ENCODE measurements around the gene AIMP1. TPM values are rescaled to one million over a fixed set of nuclear protein-coding genes. Genes with fewer than 3 reads are reported as not detected.

AIMP1 gene
- total and polyA plus RNA-seq, 7 experiments from 2014 or later: 44.2 to 79.0 (median 57.4) TPM

DNA sequence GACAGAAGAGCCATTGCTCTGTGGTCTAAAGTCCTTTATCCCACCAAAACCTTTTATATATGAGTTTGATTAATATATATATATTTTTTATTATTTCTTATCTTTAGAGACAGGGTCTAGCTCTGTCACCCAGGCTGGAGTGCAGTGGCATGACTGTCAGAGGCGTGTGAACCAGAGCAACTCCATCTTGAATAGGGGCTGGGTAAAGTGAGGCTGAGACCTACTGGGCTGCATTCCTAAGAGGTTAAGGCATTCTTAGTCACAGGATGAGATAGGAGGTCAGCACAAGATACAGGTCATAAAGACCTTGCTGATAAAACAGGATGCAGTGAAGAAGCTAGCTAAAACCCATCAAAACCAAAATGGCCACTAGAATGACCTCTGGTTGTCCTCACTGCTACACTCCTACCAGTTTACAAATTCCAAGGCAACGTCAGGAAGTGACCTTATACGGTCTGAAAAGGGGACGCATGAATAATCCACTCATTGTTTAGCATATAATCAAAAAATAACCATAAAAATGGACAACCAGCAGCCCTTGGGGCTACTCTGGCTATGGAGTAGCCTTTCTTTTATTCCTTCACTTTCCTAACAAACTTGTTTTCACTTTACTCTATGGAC is 10.8 kb upstream of the AIMP1 start:
- ChIA-PET POLR2A (no interaction called here), CTCF (no interaction called here)
- Mint-ChIP-seq H3K27me3 (no peaks in the 10 kb centered on the region), H3K4me1 (peaks cover 0 to 55% (median 30%) of the 10 kb centered on the region in 7 donors), H3K36me3 (peaks cover 4 to 41% (median 23%) of the 10 kb centered on the region in 5 donors), H3K27ac (no peak overlapping the region), H3K9me3 (no peaks in the 10 kb centered on the region), H3K4me3 (no peak overlapping the region)
- H3K36me3 ChIP-seq (ENCODE audit: control insufficient read depth in 2 of 3, insufficient read depth in 3 of 3, low read length in 3 of 3): peaks cover 0 to 7% (median 0%) of the 10 kb centered on the region in 3 experiments
- ATAC-seq: no peak
- no peaks in the 10 kb centered on the region for H3K9me3 ChIP-seq (ENCODE audit: control insufficient read depth in 2 of 3, low read length in 3 of 3)
- H3K4me3 ChIP-seq (ENCODE audit: low read length): no peak overlapping the region
- H3K27me3 ChIP-seq (ENCODE audit: control insufficient read depth in 2 of 2, insufficient read depth in 2 of 2, low read length in 2 of 2): no peaks in the 10 kb centered on the region
- intact Hi-C loops (cut with micrococcal nuclease): no loop called here
- no peak for DNase-seq
- H3K4me1 ChIP-seq (ENCODE audit: control insufficient read depth in 2 of 2, insufficient read depth in 2 of 2, low read length in 2 of 2): no peaks in the 10 kb centered on the region
- no peak overlapping the region for H3K27ac ChIP-seq (ENCODE audit: low read depth, low read length)

DNA sequence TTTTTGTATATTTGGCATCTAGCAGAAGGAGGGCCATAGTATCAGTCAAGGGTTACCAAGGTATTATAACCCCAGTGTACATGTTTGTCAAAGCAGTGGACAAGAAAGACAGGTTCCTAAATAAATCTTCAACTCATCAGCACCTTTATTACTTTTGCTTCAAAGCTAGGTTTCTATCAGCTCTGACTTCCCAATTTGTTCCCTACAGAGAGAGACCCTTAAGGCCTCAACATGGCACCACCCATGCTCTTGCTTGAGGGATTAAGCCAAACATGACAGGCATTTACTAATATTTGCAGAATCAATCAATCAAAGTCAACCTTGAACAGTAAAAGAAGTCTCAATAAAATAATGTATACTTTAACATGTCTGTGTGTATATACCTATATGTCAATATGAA is 9.8 kb upstream of the AIMP1 start:
- Mint-ChIP-seq H3K27ac (no peak overlapping the region), H3K4me3 (no peak overlapping the region), H3K27me3 (no peaks in the 10 kb centered on the region), H3K4me1 (peaks cover 0 to 59% (median 32%) of the 10 kb centered on the region in 7 donors), H3K9me3 (no peaks in the 10 kb centered on the region), H3K36me3 (peaks cover 2 to 39% (median 23%) of the 10 kb centered on the region in 5 donors)
- ChIA-PET CTCF (no interaction called here), POLR2A (interaction anchor here (0.7 kb wide), 1 partner anchor 20 kb away, joined by 4 read pairs; no protein-coding TSS in a partner anchor)
- DNase-seq (no peak), ATAC-seq (no peak)
- Histone ChIP-seq H3K4me3 (ENCODE audit: low read length) (no peak overlapping the region), H3K27me3 (ENCODE audit: control insufficient read depth in 2 of 2, insufficient read depth in 2 of 2, low read length in 2 of 2) (no peaks in the 10 kb centered on the region), H3K4me1 (ENCODE audit: control insufficient read depth in 2 of 2, insufficient read depth in 2 of 2, low read length in 2 of 2) (no peaks in the 10 kb centered on the region), H3K9me3 (ENCODE audit: control insufficient read depth in 2 of 3, low read length in 3 of 3) (no peaks in the 10 kb centered on the region), H3K36me3 (ENCODE audit: control insufficient read depth in 2 of 3, insufficient read depth in 3 of 3, low read length in 3 of 3) (peaks cover 0 to 7% (median 0%) of the 10 kb centered on the region in 3 experiments), H3K27ac (ENCODE audit: low read depth, low read length) (no peak overlapping the region)
- intact Hi-C loops (cut with micrococcal nuclease): no loop called here

DNA sequence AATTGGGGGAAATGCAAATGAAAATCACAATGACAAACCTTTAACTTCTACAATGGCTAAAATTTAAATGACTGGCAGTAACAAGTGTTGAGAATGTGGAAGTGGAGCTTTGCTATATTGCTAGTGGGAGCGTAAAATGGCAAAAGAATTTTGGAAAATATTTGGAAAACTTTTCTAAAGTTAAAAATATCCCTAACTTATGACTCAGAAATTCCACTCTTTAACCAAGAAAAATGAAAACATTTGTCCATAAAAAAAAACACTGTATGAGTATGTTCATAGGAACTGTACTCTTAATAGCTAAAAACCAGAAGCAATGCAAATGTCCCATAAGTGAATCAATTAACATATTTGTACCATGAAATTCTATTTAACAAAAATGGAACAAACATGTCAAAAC is 4.0 kb upstream of the AIMP1 start:
- Mint-ChIP-seq H3K4me3 (peak overlapping the region in 1 of 10 donors; percentile 36), H3K36me3 (peaks cover 0 to 7% (median 4%) of the 10 kb centered on the region in 5 donors)
- no peak overlapping the region for H3K27ac ChIP-seq (ENCODE audit: low read depth, low read length)

DNA sequence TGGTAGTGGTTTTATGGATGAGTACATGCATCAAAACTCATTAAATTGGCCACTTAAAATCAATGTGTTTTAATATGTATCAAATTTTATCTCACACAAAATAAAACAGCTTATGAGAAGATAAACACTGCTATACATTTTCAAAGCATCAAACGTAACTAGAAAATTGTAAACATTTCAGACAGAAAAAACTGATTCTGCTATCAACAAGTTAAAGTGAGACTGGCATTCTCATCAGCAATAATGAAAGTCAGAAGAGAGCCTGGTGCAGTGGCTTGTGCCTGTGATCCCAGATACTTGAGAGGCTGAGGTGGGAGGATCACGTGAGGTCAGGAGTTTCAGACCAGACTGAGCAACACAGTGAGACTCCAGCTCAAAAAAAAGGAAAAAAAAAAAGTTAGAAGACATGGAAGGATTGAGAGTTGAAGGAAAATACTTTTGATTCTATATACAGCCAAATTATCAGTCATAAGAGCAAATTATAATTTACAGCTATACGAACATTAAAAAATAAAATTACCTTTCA is 3.3 kb upstream of the AIMP1 start:
- Histone ChIP-seq H3K36me3 (ENCODE audit: control insufficient read depth in 2 of 3, insufficient read depth in 3 of 3, low read length in 3 of 3) (peaks cover 0 to 4% (median 0%) of the 10 kb centered on the region in 3 experiments), H3K27ac (ENCODE audit: low read depth, low read length) (peak overlapping the region; percentile 19), H3K4me1 (ENCODE audit: control insufficient read depth in 2 of 2, insufficient read depth in 2 of 2, low read length in 2 of 2) (peaks cover 17 to 22% of the 10 kb centered on the region in 2 donors), H3K4me3 (ENCODE audit: low read length) (no peak overlapping the region), H3K9me3 (ENCODE audit: control insufficient read depth in 2 of 3, low read length in 3 of 3) (no peaks in the 10 kb centered on the region), H3K27me3 (ENCODE audit: control insufficient read depth in 2 of 2, insufficient read depth in 2 of 2, low read length in 2 of 2) (no peaks in the 10 kb centered on the region)
- CTCF ChIA-PET: no interaction called here
- DNase-seq (no peak), ATAC-seq (no peak)
- H3K4me3 Mint-ChIP-seq: peak overlapping the region in 4 of 10 donors; percentile 5 to 55 (median 23)
- peaks cover 19 to 60% (median 51%) of the 10 kb centered on the region in 7 donors for H3K4me1 Mint-ChIP-seq
- peak overlapping the region in 4 of 9 donors; percentile 44 to 88 (median 82) for H3K27ac Mint-ChIP-seq
- peaks cover 0 to 7% (median 4%) of the 10 kb centered on the region in 5 donors for H3K36me3 Mint-ChIP-seq
- no peaks in the 10 kb centered on the region for H3K9me3 Mint-ChIP-seq
- POLR2A ChIA-PET: interaction anchor here (0.5 to 0.7 kb wide), 3 partner anchors 44 to 120 kb away, joined by 3 read pairs; no protein-coding TSS in a partner anchor
- H3K27me3 Mint-ChIP-seq: no peaks in the 10 kb centered on the region
- intact Hi-C loops (cut with micrococcal nuclease): loop anchor here (5.0 to 10.0 kb wide), 2 partner anchors 76 to 1672 kb away; partner anchors contain the start of gene HADH (in 1 of the 2)

More for the DNA sequence above, 4.0 kb upstream of the AIMP1 start:
- H3K9me3 ChIP-seq (ENCODE audit: control insufficient read depth in 2 of 3, low read length in 3 of 3): no peaks in the 10 kb centered on the region
- peaks cover 10 to 15% of the 10 kb centered on the region in 2 donors for H3K4me1 ChIP-seq (ENCODE audit: control insufficient read depth in 2 of 2, insufficient read depth in 2 of 2, low read length in 2 of 2)
- no peaks in the 10 kb centered on the region for H3K27me3 Mint-ChIP-seq
- peaks cover 14 to 60% (median 51%) of the 10 kb centered on the region in 7 donors for H3K4me1 Mint-ChIP-seq
- no peak for ATAC-seq
- no peaks in the 10 kb centered on the region for H3K9me3 Mint-ChIP-seq
- no peaks in the 10 kb centered on the region for H3K27me3 ChIP-seq (ENCODE audit: control insufficient read depth in 2 of 2, insufficient read depth in 2 of 2, low read length in 2 of 2)
- H3K36me3 ChIP-seq (ENCODE audit: control insufficient read depth in 2 of 3, insufficient read depth in 3 of 3, low read length in 3 of 3): peaks cover 0 to 4% (median 0%) of the 10 kb centered on the region in 3 experiments
- intact Hi-C loops (cut with micrococcal nuclease): loop anchor here (5.0 to 10.0 kb wide), 2 partner anchors 75 to 1672 kb away; partner anchors contain the start of gene HADH (in 1 of the 2)
- POLR2A ChIA-PET: interaction anchor here (0.5 kb wide), 1 partner anchor 85 kb away, joined by 3 read pairs; no protein-coding TSS in a partner anchor
- CTCF ChIA-PET: no interaction called here
- H3K27ac Mint-ChIP-seq: peak overlapping the region in 4 of 9 donors; percentile 15 to 88 (median 38)
- H3K4me3 ChIP-seq (ENCODE audit: low read length): no peak overlapping the region
- no peak for DNase-seq

DNA sequence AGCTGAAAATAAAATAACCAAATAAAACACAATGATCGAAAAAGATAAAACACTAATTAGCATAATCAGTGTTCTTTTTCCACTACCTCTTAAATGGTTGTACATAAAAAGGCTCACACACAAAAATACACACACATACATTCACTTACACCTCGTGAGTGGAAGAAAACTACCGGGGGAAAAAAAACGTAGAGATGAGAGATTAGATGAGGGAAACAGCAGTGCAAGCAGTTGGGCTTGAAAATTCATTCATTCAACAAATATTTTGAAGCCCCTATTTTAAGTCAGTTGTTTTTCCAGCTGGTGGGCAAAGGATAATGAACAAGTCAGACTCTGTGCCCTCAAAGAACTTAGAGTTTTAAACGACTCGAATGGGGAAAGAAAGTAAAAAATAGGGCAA is 1.4 kb upstream of the AIMP1 start:
- no peaks in the 10 kb centered on the region for H3K27me3 Mint-ChIP-seq
- Histone ChIP-seq H3K36me3 (ENCODE audit: control insufficient read depth in 2 of 3, insufficient read depth in 3 of 3, low read length in 3 of 3) (peaks cover 0 to 4% (median 0%) of the 10 kb centered on the region in 3 experiments), H3K27ac (ENCODE audit: low read depth, low read length) (peak overlapping the region; percentile 90), H3K4me3 (ENCODE audit: low read length) (peak overlapping the region; percentile 95), H3K4me1 (ENCODE audit: control insufficient read depth in 2 of 2, insufficient read depth in 2 of 2, low read length in 2 of 2) (peaks cover 22 to 24% of the 10 kb centered on the region in 2 donors), H3K27me3 (ENCODE audit: control insufficient read depth in 2 of 2, insufficient read depth in 2 of 2, low read length in 2 of 2) (no peaks in the 10 kb centered on the region), H3K9me3 (ENCODE audit: control insufficient read depth in 2 of 3, low read length in 3 of 3) (no peaks in the 10 kb centered on the region)
- H3K4me1 Mint-ChIP-seq: peaks cover 23 to 51% (median 46%) of the 10 kb centered on the region in 7 donors
- no peak overlapping the region for H3K4me3 Mint-ChIP-seq
- ATAC-seq (no peak), DNase-seq (peak in 1 of 9 donors; percentile 12)
- no peaks in the 10 kb centered on the region for H3K9me3 Mint-ChIP-seq
- H3K36me3 Mint-ChIP-seq: peaks cover 0 to 11% (median 5%) of the 10 kb centered on the region in 5 donors
- intact Hi-C loops (cut with micrococcal nuclease): loop anchor here (5.0 to 10.0 kb wide), 4 partner anchors 78 to 1672 kb away; partner anchors contain the start of genes HADH (in 2 of the 2) and CYP2U1 (in 1 of the 2)
- POLR2A ChIA-PET: interaction anchor here (0.6 to 2.0 kb wide), 4 partner anchors 12 to 1405 kb away, joined by 3 to 6 read pairs (median 4); partner anchors contain the start of gene PAPSS1
- CTCF ChIA-PET: interaction anchor here (1.2 kb wide), 1 partner anchor 841 kb away, joined by 3 read pairs; the partner anchor contains the start of gene PPA2
- no peak overlapping the region for H3K27ac Mint-ChIP-seq

DNA sequence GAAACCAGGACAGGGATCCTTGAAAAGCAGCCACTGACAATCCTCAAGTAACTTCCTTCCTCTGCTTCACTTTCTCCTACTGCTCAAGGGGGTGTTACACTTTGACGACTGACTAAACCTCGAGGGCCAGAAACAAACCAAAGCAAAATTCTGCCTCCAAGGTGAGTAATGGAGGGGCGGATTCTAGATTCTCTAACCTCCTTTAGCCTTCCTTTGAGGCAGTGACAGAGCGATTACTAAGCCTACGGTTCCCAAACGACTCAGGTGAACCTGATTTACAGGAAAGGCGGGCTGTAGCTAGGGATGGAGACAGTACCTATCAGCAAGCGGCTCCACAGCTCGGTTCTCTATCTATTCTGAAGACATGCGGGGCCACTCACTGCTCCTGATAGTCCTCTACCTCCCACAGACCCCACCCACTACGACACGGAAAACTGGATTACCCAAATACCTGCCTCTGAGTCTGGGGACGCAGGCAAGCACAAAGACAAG is 828 bp upstream of the AIMP1 start:
- Histone ChIP-seq H3K27me3 (ENCODE audit: control insufficient read depth in 2 of 2, insufficient read depth in 2 of 2, low read length in 2 of 2) (no peaks in the 10 kb centered on the region), H3K4me1 (ENCODE audit: control insufficient read depth in 2 of 2, insufficient read depth in 2 of 2, low read length in 2 of 2) (peaks cover 22 to 24% of the 10 kb centered on the region in 2 donors), H3K4me3 (ENCODE audit: low read length) (peak overlapping the region; percentile 95), H3K36me3 (ENCODE audit: control insufficient read depth in 2 of 3, insufficient read depth in 3 of 3, low read length in 3 of 3) (peaks cover 0 to 4% (median 0%) of the 10 kb centered on the region in 3 experiments), H3K9me3 (ENCODE audit: control insufficient read depth in 2 of 3, low read length in 3 of 3) (no peaks in the 10 kb centered on the region), H3K27ac (ENCODE audit: low read depth, low read length) (peak overlapping the region; percentile 90)
- Mint-ChIP-seq H3K9me3 (no peaks in the 10 kb centered on the region), H3K4me1 (peaks cover 23 to 51% (median 44%) of the 10 kb centered on the region in 7 donors), H3K4me3 (no peak overlapping the region), H3K36me3 (peaks cover 0 to 16% (median 11%) of the 10 kb centered on the region in 5 donors), H3K27me3 (no peaks in the 10 kb centered on the region), H3K27ac (no peak overlapping the region)
- ATAC-seq: peak; percentile 24
- ChIA-PET CTCF (interaction anchor here (1.2 kb wide), 1 partner anchor 842 kb away, joined by 3 read pairs; the partner anchor contains the start of gene PPA2), POLR2A (interaction anchor here (0.6 to 2.0 kb wide), 8 partner anchors 12 to 1405 kb away, joined by 3 to 6 read pairs (median 4); partner anchors contain the start of genes PAPSS1 and PPA2)
- peak in 1 of 9 donors; percentile 54 for DNase-seq
- intact Hi-C loops (cut with micrococcal nuclease): loop anchor here (5.0 to 10.0 kb wide), 3 partner anchors 1617 to 1672 kb away; partner anchors contain the start of genes HADH (in 2 of the 2) and CYP2U1 (in 1 of the 2)

Measured in naive thymus-derived CD4-positive, alpha-beta T cell (primary cell).